Renal cortical epithelial cell (primary cell): Measurements from ENCODE around the gene APBB2. TPM values are rescaled to one million over a fixed set of nuclear protein-coding genes. Genes with fewer than 3 reads are reported as not detected.
A peak's percentile ranks its signal among the peaks of the same experiment; 100 is the strongest.
"Not testable (repeated sequence)": the region's sequence is repeated elsewhere in the genome, so short reads cannot be mapped to it uniquely, and the experiment has no call there.

Experiments used
- DNase-seq: peaks from one replicate; pipeline ENCODE4 v3.0.0-alpha.2; 2011; ENCODE audit warnings: low read depth
- total RNA-seq: library from RNA; depleted of rRNA; stranded (reverse); fragments of >200 nt; gene quantifications from 2 replicates; pipeline ENCODE4 v1.2.3, GENCODE V29; 2014

Gene APBB2
- total RNA-seq, 1 donor from 2014 or later: 144 TPM

- no peak for DNase-seq
Observed at GRCh38 chr4:40908297-40908696, 306.0 kb downstream of the APBB2 start.

DNA sequence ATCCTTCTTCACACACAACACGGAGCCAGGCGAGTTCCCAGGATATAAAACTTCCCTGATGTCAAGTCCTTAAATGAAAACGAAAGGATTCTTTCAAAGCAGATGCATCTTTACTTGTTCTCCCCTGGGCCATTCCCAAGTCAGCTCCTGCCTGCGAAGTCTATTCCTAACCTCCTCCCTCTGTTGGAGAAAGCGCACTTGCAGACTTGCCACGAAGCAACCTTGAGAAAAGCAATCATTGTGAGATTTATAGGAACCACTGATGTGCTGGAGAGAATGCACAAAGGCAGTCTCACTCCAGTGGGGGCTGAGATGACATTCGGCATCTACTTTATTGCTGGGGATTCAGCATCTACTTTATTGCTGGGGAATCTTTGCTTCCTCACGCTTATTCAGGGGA lies 308.9 kb downstream of the APBB2 start:
- DNase-seq: no peak

- not testable (repeated sequence) for DNase-seq
Observed at GRCh38 chr4:40900531-40900930, 313.8 kb downstream of the APBB2 start.

DNA sequence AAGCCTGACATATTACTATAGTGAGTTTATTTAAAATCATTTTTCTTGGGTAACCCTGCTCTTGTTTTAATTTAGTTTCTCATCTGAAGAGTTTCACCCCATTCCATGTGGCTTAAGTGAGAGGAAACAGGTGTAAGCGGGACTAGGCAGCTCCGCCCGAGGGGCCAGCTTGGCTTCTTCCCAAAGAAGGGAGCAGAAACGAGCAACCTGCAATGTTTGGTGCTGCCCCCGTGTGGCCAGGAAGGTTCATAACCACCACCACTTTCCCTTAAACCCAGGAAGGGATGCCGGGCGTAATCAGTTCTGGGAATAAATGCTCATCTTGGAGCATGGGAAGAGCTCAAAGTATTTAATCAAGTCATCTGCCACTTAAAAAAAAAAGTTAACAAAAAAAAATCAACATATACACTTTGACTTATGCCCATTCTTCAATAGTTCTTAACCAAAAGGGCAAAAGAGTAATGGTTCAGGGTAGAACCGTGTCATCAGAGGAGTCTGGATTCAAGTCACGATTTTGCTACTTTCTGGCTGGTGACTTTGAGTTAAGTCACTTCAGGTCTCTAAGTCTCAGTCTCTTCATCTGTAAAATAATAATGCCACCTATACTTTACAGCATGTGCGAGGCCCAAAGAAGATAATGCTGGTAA lies 316.7 kb downstream of the APBB2 start:
- DNase-seq: peak; percentile 58

GRCh38 chr4:40890764-40891163 lies 323.6 kb downstream of the APBB2 start:
- no peak for DNase-seq

GRCh38 chr4:40890199-40890598 lies 324.1 kb downstream of the APBB2 start:
- no peak for DNase-seq

- no peak for DNase-seq
Observed at GRCh38 chr4:40888933-40889332, 325.4 kb downstream of the APBB2 start.

GRCh38 chr4:40887764-40888131 lies 326.6 kb downstream of the APBB2 start:
- DNase-seq: peak; percentile 42

- no peak for DNase-seq
Observed at GRCh38 chr4:40886931-40887763, 327.2 kb downstream of the APBB2 start.

GRCh38 chr4:40881851-40882250 lies 332.5 kb downstream of the APBB2 start:
- no peak for DNase-seq

GRCh38 chr4:40881096-40881495 lies 333.2 kb downstream of the APBB2 start:
- no peak for DNase-seq

- no peak for DNase-seq
Observed at GRCh38 chr4:40878548-40879055, 335.7 kb downstream of the APBB2 start.

DNA sequence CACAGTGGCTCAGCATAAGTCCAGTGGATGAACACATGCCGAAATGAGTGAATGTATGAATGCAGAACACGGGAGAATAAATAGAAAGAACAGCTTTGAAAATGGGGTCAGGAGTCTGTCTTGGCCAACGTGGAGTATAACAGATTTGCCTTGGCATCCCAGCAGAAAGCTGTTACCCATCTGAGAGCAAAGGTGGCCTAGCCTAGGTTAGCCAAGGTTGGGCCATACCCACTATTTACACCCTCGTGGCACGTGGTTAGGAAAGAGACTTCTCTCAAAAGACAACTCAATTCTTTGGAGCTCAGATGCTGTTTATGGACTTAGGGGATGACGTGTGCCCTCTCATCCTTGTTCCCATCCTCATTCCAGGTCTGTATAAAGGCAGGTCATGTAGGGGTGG lies 337.3 kb downstream of the APBB2 start:
- no peak for DNase-seq

GRCh38 chr4:40875507-40876150 lies 338.7 kb downstream of the APBB2 start:
- peak; percentile 89 for DNase-seq

DNA sequence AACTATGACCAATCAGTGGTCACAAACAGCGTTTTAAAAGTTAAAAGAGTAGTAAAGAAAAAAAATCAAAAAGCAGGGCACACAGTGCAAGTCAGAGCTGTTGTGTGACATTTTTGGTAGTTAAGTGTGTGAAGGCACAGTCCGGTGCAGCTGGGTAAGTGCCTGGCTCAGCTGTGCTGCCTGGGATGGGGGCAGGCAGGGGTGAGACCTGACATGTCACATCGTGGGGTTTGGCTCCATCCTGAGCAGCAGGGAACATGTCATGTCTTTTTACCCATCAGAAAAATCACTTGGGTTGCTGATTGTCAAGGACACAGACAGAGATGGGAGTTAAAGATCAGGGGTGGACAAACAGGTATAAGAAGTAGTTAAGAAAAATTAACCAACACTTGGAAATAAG lies 339.4 kb downstream of the APBB2 start:
- no peak for DNase-seq

- no peak for DNase-seq
Observed at GRCh38 chr4:40874331-40874730, 340.0 kb downstream of the APBB2 start.

- no peak for DNase-seq
Observed at GRCh38 chr4:40871695-40872250, 342.6 kb downstream of the APBB2 start.

DNA sequence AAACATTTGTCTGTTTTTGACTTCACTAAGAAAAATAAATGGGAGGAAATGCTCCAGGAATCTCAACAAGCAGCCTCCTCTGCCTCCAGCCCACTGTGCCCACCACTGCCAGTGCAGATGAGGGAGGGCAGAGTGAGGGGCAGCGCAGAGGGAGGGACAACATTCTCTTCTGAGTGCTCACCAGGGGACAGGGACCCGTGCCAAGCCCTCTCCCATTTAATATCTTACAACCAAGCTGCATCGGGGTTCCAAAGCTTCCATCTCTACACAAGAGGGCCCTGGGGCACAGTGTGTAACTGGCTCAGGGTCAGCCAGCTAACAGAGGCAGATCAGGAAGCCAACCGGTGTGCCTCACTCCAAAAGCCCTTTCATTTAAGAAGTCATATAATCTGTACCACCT lies 344.2 kb downstream of the APBB2 start:
- no peak for DNase-seq

GRCh38 chr4:40865696-40866095 lies 348.6 kb downstream of the APBB2 start:
- peak; percentile 52 for DNase-seq

- no peak for DNase-seq
Observed at GRCh38 chr4:40864531-40864930, 349.8 kb downstream of the APBB2 start.

GRCh38 chr4:40858962-40859361 lies 355.4 kb downstream of the APBB2 start:
- DNase-seq: no peak

GRCh38 chr4:40857956-40858355 lies 356.4 kb downstream of the APBB2 start:
- DNase-seq: no peak
